Transverse colon (tissue), 4 donors: ENCODE results near the gene SLC39A6.

Source experiments
- POLR2AphosphoS5 ChIP-seq, 3 donors: sonication (generic); formaldehyde crosslinking; IDR thresholded peaks; one replicate each; pipeline ENCODE4 v1.6.1; 2016; ENCODE audit warnings: antibody characterized with exemption in 3 of 3
- TF ChIP-seq, protein P1 (sequence below), 5 experiments: fragments of 200-600 bp in 3 of 5; fragments of 450-650 bp in 2 of 5; sonication (generic) in 3 of 5; IDR thresholded peaks; 1 replicate in 2 of 5; 2 replicates in 3 of 5; pipeline ENCODE4 v1.5.1; 2016 to 2017; ENCODE audit warnings: antibody characterized with exemption in 5 of 5, inconsistent platforms in 3 of 5, mild to moderate bottlenecking in 2 of 5, moderate library complexity in 1 of 5

DNA sequence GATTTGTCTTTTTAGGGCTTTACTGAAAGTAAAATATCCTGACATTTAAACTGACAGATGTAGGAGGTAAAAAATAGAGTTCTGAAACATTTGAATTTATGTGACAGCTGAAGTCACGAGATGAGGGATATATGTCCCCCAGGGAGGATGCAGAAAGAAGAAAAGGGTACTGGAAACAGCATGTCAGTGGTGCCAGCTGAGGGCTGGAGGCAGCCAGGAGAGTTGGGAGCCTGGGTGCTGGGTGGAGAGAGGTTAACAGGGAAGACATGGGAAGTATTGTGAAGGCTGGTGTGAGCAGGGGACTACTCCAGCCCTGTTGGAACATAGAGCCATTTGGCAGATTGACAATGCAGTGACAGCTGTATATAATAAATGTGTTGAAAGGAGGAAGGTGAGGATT lies 46.3 kb upstream of the SLC39A6 start:
- no peak for TF ChIP-seq POLR2AphosphoS5 (IDR thresholded peaks at IDR 0.05)
- TF ChIP-seq, protein P1, sequence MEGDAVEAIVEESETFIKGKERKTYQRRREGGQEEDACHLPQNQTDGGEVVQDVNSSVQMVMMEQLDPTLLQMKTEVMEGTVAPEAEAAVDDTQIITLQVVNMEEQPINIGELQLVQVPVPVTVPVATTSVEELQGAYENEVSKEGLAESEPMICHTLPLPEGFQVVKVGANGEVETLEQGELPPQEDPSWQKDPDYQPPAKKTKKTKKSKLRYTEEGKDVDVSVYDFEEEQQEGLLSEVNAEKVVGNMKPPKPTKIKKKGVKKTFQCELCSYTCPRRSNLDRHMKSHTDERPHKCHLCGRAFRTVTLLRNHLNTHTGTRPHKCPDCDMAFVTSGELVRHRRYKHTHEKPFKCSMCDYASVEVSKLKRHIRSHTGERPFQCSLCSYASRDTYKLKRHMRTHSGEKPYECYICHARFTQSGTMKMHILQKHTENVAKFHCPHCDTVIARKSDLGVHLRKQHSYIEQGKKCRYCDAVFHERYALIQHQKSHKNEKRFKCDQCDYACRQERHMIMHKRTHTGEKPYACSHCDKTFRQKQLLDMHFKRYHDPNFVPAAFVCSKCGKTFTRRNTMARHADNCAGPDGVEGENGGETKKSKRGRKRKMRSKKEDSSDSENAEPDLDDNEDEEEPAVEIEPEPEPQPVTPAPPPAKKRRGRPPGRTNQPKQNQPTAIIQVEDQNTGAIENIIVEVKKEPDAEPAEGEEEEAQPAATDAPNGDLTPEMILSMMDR (IDR thresholded peaks at IDR 0.05), result no peak
